Left ventricle myocardium superior (tissue), 1 donor: ENCODE measurements around the gene PKMYT1. TPM values are rescaled to one million over a fixed set of nuclear protein-coding genes. Genes with fewer than 3 reads are reported as not detected.

ENCODE experiments used
- ATAC-seq: fragments of 200-7000 bp; cut with Tn5 transposase; one replicate; pipeline ENCODE4 v1.9.1; 2020; ENCODE audit warnings: mild to moderate bottlenecking, moderate library complexity
- DNase-seq: peaks from one replicate; pipeline ENCODE4 v3.0.0-alpha.2; 2020
- intact Hi-C: fragments of 100-400 bp; cut with micrococcal nuclease; formaldehyde crosslinking; loops from one replicate; pipeline ENCODE4 v1.11.0; 2022
- total RNA-seq: library from RNA; stranded (reverse); fragmentation: NEBNext Ultra II Directional; extraction: Animal tissue kit (Norgen Biotek cat#: 25700); gene quantifications from one replicate; pipeline ENCODE4 v1.2.1, GENCODE V29; 2021
- donor health status: DM: no; HTN: yes; CAD: no; lungs with severe emphysema.

Gene PKMYT1
- total RNA-seq, 1 donor from 2014 or later, result 0.55 TPM

DNA sequence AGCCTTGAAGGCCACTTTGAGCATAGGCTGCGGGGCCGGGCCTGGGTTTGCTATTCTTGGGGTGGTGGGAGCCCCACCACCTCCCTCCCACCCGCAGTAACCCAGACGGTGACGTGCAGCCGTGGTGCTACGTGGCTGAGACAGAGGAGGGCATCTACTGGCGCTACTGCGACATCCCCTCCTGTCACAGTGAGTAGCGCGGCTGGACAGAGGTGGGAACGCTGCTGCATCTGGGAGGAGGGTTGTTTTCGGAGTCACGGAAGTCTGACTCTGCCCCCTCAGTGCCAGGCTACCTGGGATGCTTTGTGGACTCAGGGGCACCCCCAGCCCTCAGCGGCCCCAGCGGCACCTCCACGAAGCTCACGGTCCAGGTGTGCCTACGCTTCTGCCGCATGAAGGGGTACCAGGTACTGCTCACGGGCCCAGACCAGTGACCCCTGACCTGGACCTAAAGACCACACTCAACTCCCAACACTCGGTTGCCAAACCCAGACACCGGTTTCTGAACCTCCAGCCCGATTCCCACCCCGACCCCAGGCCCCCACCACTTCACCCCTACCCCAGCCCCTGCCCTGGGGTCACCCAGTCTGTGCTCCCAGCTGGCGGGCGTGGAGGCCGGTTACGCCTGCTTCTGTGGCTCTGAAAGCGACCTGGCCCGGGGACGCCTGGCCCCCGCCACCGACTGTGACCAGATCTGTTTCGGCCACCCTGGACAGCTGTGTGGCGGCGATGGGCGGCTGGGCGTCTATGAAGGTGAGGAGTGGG lies 14.0 kb downstream of the PKMYT1 start:
- peak; percentile 22 for DNase-seq
- intact Hi-C loops, result no loop called here

DNA sequence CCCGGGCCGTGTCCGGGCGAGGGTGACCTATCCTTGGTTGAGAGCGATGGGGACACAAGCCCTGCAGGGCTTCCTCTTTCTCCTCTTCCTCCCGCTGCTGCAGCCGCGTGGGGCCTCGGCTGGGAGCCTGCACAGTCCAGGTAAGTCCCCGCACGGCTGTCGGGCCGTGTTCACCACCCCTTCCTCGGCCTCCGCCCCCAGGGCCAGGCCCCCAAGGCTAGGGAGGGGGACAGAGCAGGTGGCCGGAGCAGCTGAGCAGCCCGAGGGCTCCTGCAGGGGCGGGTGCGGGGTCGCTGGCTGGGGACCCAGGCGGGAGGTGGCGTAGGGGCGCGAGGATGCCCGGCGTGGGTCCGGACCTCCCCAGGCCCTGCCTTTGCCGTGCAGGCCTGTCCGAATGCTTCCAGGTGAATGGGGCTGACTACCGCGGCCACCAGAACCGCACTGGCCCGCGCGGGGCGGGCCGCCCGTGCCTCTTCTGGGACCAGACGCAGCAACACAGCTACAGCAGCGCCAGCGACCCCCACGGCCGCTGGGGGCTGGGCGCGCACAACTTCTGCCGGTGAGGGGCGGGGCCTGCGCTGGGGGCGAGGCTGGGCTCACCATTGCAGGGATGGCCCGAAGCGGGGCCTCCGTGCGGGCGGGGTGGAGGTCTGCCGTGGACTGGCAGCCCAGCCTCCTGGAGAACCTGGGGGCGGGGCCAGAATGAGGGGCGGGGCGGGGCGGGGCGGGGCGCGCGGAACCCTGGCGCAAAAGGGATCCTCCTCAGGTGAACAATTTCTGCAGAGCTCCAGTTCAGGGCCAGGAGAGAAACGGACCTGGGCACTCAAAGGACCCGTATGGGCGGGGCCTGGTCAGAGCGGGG lies 15.5 kb downstream of the PKMYT1 start:
- intact Hi-C loops, result no loop called here
- DNase-seq (no peak), ATAC-seq (no peak)

More for the DNA sequence above, 14.0 kb downstream of the PKMYT1 start:
- ATAC-seq, result no peak

DNA sequence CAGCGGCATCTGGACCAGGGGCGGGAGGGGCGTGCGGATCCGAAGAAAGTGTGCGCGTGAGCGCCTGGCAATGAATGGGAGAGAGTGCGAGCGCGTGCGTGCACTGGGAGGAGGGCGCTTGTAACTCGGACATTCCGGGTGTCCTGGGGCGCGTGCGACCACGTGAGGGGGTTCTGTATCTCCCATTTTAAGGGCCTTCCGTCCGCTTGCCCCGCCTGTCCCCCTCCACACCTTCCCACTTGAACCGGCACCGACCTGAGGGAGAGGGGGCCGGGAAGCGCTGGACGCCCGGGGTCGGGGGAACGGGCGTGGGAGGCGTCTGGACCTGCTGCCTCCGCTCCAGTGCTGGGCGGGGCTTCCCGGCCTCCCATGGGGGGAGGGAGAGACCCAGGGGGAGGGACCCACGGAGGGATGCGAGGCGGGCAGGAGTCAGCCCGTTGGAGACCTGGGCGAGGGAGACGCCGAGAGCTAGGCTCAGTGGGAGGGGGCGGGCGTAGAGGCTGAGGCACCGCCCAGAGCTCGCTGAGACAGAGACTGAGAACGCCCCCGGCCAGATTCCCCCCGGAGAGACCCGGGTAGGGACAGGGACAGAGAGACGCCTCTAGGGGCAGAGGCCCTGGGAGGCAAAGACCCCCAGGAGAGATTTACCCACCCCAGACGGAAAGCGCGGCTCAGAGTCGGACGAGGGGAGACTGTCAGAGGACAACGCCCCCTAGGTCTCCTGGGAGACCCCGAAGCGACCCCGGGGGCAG lies 16.3 kb downstream of the PKMYT1 start, which contains the start of gene KREMEN2:
TSS of gene KREMEN2 (plus strand) at position 553 of the 752 bp plus-strand sequence. CDS start 246 bp downstream, outside the sequence.
- intact Hi-C loops, result no loop called here
- DNase-seq, result no peak
- no peak for ATAC-seq

DNA sequence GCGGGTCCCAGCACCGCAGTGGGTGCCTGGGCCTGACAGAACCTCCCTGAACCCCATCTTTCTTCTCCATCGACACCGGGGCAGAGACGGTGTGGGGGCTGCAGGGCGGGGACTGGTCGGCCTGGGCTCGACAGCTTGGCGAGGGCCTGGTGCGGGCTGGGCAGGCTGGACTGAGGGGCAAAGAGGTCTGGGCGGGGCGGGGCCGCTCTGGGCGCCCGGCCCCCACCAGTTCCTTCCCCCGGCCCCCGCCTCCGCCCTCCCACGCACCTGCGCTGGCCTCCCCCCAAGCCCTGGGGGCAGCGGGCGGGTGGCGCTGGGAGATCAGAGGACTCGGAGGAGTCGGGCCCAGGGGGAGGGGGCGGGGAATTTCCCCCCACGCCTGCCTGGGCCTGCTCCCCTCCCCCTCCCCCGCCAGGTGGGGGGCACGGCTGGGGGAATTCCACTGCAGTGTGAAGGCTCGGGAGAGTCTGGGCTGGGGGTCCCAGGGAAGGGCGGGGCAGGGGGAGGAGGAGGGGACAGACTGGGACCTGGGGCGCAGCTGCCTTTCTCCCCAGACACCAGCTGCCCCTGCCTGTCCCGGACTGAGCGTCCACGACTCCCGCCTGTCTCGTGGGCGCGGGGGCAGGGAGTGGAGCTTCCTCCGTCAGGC lies 17.0 kb downstream of the PKMYT1 start:
- no peak for ATAC-seq

DNA sequence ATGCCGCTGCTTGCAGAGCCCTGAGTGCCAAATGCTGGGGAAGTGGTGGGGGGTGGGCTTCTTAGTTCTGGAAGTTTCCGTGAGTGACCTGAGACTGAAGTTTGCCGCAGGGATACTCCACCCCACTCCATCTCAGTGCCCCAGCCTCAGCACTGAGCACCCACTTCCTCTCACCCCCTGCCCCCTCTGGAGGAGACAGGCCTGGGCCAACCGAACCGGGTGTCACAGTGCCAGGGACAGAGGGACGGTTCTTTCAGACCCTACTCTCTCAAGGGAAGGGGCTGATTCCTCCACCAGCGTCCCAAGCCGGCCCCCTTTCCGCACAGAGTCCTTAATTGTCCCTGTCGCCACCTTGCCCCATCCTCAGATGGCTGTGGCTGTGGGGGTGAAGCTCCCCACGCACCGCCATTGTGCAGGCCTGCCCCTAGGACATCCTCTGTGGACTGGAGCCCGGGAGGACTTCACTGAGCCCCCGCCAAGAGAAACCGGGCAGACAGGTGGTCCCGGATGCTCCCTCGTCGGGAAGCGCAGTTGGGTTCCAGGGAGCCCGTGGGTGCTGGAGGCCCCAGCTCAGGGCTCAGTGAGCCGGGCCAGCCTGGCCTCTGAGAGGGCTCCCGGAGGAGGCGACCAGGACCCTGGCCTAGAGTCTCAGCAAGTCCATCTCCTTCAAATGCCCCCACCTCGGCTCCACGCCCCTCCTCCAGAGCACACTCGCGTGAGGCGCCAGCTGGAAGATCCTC lies 17.7 kb downstream of the PKMYT1 start:
- intact Hi-C loops, result no loop called here

More for the DNA sequence above, 17.0 kb downstream of the PKMYT1 start:
- DNase-seq, result peak; percentile 18
- intact Hi-C loops, result no loop called here

DNA sequence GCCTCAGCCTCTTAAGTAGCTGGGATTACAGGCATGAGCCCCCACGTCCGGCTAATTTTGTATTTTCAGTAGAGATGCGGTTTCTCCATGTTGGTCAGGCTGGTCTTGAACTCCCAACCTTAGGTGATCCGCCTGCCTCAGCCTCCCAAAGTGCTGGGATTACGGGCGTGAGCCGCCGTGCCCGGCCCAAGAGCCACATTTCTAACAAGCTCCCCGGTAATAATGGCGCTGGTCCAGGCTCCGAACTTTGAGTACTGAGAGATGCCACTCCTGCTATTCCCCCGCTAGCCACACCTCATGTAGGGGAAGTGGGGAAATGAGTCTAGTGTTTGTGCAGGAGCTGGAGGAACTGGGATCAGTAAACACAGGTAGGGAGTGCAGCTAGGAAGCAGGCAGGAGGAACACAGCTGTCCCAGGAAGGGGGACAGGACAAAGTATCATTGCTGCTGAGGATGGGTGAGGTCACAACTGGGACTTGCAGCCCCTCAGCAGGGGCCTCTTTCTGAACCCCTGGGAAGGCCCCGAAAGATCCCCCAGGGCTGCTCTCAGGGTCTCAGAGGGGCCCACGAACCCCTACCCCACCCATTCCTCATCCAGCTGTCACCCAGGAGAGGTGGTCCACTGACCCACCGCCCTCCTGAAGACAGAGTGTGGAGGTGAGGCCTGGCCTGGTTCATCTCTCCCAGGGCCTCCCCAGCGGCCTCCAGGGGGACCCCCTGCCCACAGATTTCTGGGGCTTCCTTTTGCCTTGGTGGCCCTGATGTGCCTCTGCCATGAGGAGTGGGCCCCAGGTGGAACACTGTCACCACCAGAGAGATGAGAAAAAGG lies 19.8 kb downstream of the PKMYT1 start:
- intact Hi-C loops, result no loop called here
- ATAC-seq (no peak), DNase-seq (peak; percentile 9)

More for the DNA sequence above, 17.7 kb downstream of the PKMYT1 start:
- DNase-seq (peak; percentile 19), ATAC-seq (no peak)

DNA sequence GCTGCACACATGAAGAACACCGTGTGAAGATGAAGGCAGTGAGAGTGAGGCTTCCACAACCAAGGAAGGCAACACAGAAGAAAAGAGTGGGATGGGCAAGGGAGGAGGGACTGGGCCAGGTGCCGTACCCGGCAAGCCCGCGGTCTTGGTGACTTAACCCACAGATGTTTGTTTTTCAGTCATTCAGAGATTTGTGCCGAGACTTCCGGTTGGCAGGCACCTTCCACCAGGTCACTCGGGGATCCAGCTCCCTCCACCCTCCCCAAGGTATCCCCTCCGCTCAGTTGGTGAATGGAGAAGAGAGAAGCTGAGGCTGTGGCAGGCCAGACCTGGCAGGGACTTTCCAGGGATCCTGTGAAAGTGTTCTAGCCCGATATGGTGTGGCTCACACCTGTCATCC lies 21.0 kb downstream of the PKMYT1 start:
- DNase-seq (no peak), ATAC-seq (no peak)
- intact Hi-C loops, result no loop called here

DNA sequence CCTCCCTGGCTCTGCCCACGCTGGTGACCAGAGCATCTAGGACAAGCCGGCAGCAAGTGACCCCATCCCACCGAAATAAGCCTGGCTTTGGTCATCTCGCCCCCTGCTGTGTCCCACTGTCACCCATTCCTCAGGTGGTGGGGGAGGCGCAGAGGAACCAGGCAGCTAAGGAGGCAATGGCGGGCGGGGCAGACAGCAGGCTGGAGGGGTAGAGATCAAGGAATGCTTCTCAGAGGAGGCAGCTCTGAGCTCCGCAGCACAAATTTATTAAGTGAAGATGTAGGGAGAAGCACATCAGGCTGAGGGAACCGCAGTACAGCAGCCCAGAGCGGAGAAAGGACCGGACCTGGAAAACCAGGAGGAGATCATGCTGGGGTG lies 23.7 kb downstream of the PKMYT1 start:
- DNase-seq (no peak), ATAC-seq (no peak)
- intact Hi-C loops, result no loop called here

DNA sequence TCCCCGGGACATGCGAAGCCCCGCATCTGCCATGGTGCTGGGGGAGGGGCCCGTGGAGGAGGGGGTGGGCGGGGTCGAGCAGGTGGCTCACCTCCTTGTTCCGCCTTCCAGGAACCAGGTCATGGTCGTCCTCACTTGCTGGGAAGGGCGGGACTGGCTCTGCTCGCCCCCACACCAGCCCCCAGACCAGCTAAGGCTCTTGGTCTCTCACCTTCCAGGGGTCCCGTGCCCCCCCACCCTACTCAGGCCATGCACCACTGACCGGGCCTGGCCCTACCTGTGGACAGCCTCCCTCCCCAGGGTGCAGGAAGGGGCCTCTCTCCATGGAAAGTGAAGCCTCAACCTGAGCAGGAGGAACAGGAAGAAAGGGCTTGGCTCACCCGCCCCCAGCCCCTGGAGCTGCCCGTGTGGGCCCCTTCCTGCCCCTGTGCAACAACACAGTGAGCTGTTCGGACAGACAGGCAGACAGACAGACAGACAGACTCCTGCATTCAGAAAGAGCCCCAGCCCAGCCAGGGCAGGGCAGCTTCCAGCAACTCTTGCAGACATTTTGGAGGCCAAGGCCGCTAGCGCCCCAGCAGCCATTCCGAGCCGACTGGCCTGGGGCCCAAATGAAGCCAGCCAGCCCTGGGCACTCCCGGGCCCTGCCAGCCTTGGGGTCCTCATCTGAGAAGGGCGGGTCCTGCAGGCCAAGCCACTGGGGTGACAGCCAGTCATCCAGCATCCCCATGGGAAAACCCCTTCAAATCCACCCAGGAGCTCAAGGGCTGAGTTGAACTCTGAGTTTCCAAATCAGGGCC lies 24.3 kb downstream of the PKMYT1 start:
- no peak for ATAC-seq
- intact Hi-C loops, result no loop called here

DNA sequence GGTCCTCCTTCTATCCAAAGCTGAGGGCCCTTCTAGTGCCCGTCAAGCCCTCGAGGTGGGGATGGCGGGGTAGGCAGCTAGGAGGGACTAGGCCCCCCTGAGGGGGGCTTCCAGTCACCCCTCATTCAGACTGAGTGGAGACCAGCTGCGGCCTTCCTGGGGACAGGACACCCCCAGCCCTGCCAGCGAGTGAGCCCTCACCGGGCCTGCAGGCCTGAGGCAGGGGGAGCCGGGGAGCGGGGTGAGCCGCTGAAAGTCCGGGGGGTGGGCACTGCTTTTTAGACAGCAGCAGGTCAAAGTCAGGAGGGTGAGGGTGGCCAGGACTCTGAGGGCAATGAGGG lies 24.8 kb downstream of the PKMYT1 start:
- intact Hi-C loops, result no loop called here
- ATAC-seq (no peak), DNase-seq (no peak)

More for the DNA sequence above, 24.3 kb downstream of the PKMYT1 start:
- no peak for DNase-seq

DNA sequence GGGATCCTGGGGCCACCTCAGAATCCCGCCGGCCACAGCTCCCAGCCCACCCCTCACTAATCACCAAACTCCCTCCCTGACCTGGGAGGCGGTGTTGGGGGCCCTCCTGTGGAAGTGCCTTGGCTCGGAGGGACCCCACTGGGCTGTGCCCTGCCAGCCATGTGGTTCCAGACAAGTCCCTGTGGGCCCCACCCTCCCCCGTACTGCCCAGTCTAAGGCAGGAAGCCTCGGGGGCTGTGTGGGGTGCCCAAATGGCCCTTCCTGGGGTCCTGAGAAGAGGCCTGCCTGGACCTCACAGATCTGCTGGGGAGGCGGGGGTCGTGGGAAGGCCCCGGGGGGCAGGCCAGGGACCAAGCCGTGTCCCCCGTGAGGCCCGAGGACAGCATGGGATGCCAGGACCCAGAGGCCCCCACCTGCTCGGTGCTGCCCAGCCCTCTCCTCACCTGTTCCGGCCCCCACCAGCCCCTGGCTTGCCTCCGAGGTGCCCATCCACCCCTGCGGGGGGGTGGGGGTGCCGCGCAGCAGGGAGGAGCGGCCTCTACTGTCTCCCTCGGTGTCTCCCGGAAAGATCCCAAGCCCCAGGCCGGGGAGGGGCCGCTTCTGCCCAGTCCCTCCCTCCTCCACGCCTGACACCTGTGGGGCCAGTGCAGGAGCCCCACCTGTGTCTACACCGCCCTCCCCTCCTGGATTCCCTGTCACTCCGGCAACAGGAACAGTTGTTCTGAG lies 25.4 kb downstream of the PKMYT1 start:
- DNase-seq (no peak), ATAC-seq (no peak)
- intact Hi-C loops, result no loop called here

DNA sequence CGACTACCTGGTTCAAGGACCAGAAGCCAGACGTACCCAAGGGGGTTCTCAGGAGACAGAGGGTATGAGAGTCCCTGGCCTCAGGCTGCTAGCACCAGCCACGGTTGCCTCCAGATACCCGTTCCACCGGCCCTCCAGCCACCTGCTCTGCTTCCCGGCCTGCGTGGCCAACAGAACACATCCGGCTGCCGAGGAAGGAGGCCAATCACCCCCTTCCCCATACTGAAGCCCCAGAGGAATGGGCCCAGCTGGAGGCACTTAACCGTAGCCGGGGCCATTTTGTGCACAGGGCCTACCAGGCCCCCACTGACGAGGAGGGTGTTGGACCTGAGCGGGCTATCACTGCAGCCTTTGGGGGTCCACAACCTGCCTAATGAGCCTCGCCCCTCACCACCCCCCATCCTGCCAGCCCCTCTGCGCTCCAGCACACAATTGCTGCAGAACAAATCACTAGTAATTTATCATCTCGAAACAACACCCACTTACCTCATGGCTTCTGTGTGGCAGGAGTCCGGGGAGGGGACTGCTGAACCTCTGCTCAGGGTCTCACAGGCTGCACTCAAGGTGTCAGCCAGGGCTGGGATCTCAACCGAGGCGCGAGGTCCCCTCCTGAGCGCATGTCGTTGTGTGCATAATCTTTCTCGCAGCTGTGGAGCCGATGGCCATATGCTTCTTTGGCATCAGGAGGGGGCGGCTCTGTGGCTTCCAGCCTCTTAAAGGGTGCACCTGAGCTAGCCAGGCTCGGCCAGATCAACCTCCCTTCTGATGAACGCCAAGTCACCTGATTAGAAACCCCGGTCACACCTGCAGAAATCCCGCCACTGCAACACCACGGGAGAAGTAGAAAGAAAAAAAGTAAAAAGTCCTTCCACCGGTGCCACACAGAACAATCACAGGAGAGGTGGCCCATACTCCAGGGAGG lies 26.3 kb downstream of the PKMYT1 start:
- DNase-seq, result no peak
- intact Hi-C loops, result no loop called here
- ATAC-seq, result no peak

DNA sequence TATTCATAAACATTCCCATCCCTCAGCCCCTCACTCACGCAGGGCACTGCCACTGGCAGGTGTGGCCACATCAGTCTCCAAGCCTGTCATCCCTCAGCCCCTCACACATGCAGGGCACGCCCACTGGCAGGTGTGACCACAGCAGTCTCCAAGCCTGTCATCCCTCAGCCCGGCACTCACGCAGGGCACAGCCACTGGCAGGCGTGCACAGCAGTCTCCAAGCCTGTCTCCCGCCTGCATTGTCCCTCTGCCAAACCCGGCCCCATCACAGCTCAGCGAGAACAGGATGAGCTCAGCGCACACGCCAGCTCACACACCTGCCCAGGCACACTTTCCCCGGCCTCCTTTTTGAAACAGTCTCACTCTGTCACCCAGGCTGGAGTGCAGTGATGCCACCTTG lies 27.6 kb downstream of the PKMYT1 start:
- intact Hi-C loops, result no loop called here
- DNase-seq (no peak), ATAC-seq (peak; percentile 58)

DNA sequence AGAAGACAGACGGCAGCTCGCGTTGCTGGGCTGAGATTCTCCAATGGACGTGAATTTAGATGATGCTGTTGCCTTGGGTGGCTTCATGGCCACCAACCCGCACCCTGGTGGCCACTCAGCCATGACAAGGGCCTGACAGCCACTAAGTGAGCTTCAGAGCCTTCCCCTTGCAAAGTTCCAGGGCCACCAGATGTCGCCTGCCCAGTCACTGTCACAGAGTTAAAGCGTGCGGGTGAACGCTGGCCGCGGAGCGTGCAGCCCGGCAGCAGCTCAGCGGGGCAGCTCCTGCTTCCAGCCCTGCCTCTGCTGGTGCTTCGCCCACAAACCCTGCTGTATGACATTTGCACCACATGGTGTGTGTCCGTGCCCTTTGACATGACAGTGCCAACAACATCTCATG lies 29.5 kb downstream of the PKMYT1 start:
- intact Hi-C loops, result no loop called here
- ATAC-seq (no peak), DNase-seq (no peak)

DNA sequence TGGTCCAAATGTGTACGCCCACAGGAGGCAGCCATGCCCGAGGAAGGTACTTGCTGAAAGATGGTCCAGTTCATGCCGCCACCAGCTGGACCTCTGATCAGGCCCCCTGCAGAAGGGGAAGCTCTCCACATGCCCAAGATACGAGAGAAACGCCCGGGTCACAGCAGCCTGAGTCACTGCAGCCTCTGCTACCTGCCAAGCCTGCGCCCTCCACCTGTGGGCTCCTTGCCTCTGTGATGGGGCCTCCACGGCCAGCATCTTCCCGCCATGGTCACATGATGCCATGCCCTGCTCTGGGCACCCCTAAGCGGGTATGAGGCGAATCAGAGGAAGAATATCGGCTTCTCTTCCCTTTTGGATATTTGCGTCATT lies 29.9 kb downstream of the PKMYT1 start:
- ATAC-seq, result no peak
- no peak for DNase-seq
- intact Hi-C loops, result no loop called here
